Measurements from ENCODE around the gene SLC51B.
"Not testable (repeated sequence)": the region's sequence is repeated elsewhere in the genome, so short reads cannot be mapped to it uniquely, and the experiment has no call there.

Gene SLC51B

DNA sequence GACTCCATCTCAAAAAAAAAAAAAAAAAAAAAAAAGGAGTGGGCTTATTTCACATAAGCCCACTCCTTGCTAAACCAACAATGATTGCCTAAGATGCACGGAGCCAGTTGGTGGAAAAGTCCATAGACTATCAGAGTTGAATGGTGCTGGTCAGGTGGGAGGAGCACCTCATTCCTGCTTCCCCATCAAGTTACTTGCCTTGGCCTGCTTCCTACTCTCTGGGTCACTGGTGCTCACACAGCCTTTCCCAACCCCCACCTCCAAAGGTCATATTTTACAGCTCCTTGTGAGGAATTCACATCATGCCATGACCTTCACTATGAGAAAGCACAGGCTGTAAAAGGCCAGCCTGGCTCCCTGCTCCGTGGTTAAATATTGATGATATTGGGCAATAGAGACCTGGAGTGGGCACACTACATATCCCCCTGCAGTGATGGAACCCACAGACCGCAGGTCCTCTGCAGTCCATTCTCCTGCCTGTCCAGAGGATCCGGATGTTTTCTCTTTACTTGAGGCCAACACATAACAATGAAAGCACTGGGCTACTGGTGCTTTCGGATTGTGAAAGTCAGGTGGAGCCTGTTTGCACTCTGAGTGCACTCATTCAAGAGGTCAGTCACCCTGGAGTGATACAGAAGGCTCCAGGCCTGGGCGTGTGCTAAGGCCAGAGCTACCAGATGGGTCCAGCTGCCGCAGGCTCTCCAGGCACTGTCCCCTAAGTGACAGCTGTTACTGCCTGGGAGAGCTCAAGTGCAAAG, at the start of gene SLC51B:
SLC51B (plus strand) TSS at position 664 of the 758 bp plus-strand sequence. CDS start 4,618 bp downstream, outside the sequence.
- H3K27ac ChIP-seq = no peak within 1 kb of the TSS
- no peak for DNase-seq (ENCODE audit: low spot score)
- no peak for TF ChIP-seq CTCF (conservative IDR thresholded peaks at IDR 0.05; ENCODE audit: low read depth)
- CTCF ChIA-PET = interaction anchor here (0.6 kb wide), 1 partner anchor 58 kb away, joined by 4 read pairs; no protein-coding TSS in a partner anchor
- POLR2A ChIA-PET (ENCODE audit: low non-redundant PET) = no interaction called here

GRCh38 chr15:64997066-64997465, 48.1 kb upstream of the SLC51B start:
- ChIA-PET POLR2A (ENCODE audit: low non-redundant PET) (no interaction called here), CTCF (interaction anchor here (0.6 kb wide), 1 partner anchor 10 kb away, joined by 3 read pairs; no protein-coding TSS in a partner anchor)
- no peak overlapping the region for H3K27ac ChIP-seq
- DNase-seq (ENCODE audit: low spot score) = no peak
- TF ChIP-seq CTCF (conservative IDR thresholded peaks at IDR 0.05; ENCODE audit: low read depth) = no peak

- no peak overlapping the region for H3K27ac ChIP-seq
- CTCF ChIA-PET = interaction anchor here (0.6 kb wide), 1 partner anchor 11 kb away, joined by 3 read pairs; no protein-coding TSS in a partner anchor
- no peak for TF ChIP-seq CTCF (conservative IDR thresholded peaks at IDR 0.05; ENCODE audit: low read depth)
- POLR2A ChIA-PET (ENCODE audit: low non-redundant PET) = no interaction called here
- no peak for DNase-seq (ENCODE audit: low spot score)
Observed at GRCh38 chr15:64997745-64998375, 47.3 kb upstream of the SLC51B start.

- POLR2A ChIA-PET (ENCODE audit: low non-redundant PET) = interaction anchor here (0.7 kb wide), 1 partner anchor 315 kb away, joined by 4 read pairs; no protein-coding TSS in a partner anchor
- DNase-seq (ENCODE audit: low spot score) = no peak
- TF ChIP-seq CTCF (conservative IDR thresholded peaks at IDR 0.05; ENCODE audit: low read depth) = no peak
- no peak overlapping the region for H3K27ac ChIP-seq
- CTCF ChIA-PET = interaction anchor here (0.6 kb wide), 1 partner anchor 64 kb away, joined by 3 read pairs; no protein-coding TSS in a partner anchor
Observed at GRCh38 chr15:65004993-65005392, 40.2 kb upstream of the SLC51B start.

- no peak for TF ChIP-seq CTCF (conservative IDR thresholded peaks at IDR 0.05; ENCODE audit: low read depth)
- ChIA-PET POLR2A (ENCODE audit: low non-redundant PET) (no interaction called here), CTCF (interaction anchor here (0.6 kb wide), 1 partner anchor 434 kb away, joined by 3 read pairs; no protein-coding TSS in a partner anchor)
- peak overlapping the region; percentile 7; the same call in 1 of the 2 replicates for H3K27ac ChIP-seq
- DNase-seq (ENCODE audit: low spot score) = no peak
Observed at GRCh38 chr15:65006876-65007275, 38.3 kb upstream of the SLC51B start.

DNA sequence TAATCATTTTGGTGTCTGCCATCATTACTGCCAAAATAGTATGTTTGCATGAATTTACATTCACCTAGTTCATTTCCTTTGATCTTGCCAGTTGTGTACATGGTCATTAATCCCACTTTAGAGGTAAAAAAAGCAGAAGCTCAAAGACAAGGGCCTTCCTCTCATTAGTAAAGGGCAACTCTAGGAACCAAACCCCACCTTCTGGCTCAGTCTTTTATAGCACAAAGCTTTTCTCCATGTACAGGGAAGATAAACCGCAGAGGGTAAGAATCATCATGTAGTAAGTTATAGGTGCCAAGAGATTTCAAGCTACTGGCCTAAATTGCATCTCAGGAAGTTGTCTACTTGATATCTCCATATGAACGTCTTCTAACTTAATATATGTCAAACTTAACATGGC, 36.2 kb upstream of the SLC51B start:
- H3K27ac ChIP-seq = no peak overlapping the region
- no peak for TF ChIP-seq CTCF (conservative IDR thresholded peaks at IDR 0.05; ENCODE audit: low read depth)
- CTCF ChIA-PET = interaction anchor here (0.6 kb wide), 1 partner anchor 204 kb away, joined by 3 read pairs; no protein-coding TSS in a partner anchor
- POLR2A ChIA-PET (ENCODE audit: low non-redundant PET) = no interaction called here
- DNase-seq (ENCODE audit: low spot score) = no peak

DNA sequence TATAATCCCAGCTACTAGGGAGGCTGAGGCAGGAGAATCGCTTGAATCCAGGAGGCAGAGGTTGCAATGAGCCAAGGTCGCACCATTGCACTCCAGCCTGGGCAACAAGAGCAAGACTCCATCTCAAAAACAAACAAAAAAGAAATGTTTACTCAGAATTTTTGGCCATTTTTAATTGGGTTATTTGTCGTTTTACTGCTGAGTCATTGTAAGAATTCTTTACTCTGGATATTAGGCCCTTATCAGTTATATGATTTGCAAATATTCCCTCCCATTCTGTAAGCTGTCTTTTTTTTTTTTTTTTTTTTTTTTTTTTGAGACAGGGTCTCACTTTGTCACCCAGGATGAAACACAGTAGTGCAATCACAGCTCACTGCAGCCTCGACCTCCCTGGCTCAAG, 34.0 kb upstream of the SLC51B start:
- H3K27ac ChIP-seq; DNase-seq (ENCODE audit: low spot score); POLR2A ChIA-PET (ENCODE audit: low non-redundant PET): not testable (repeated sequence)
- CTCF ChIA-PET = interaction anchor here (0.6 kb wide), 1 partner anchor 271 kb away, joined by 4 read pairs; no protein-coding TSS in a partner anchor

Data from RWPE1 (cell line).